Measurements from ENCODE around the gene SIGLEC14.
"Not testable (repeated sequence)": the region's sequence is repeated elsewhere in the genome, so short reads cannot be mapped to it uniquely, and the experiment has no call there.

Gene SIGLEC14

GRCh38 chr19:51668216-51668615 is 21.6 kb upstream of the SIGLEC14 start:
- no peak for DNase-seq

GRCh38 chr19:51664997-51665396 is 18.4 kb upstream of the SIGLEC14 start:
- DNase-seq: no peak

- DNase-seq: no peak
These were observed 17.5 kb upstream of the SIGLEC14 start for GRCh38 chr19:51664131-51664530.

GRCh38 chr19:51663650-51664049 is 17.0 kb upstream of the SIGLEC14 start:
- DNase-seq: no peak

GRCh38 chr19:51660975-51661600 is 14.5 kb upstream of the SIGLEC14 start:
- peak; percentile 81 for DNase-seq

GRCh38 chr19:51654783-51655182 is 8.2 kb upstream of the SIGLEC14 start:
- DNase-seq: no peak

- no peak for DNase-seq
These were observed 6.5 kb upstream of the SIGLEC14 start for GRCh38 chr19:51653162-51653561.

GRCh38 chr19:51652266-51652665 is 5.6 kb upstream of the SIGLEC14 start:
- DNase-seq: no peak

- DNase-seq: no peak
These were observed 4.7 kb upstream of the SIGLEC14 start for GRCh38 chr19:51651216-51651846.

GRCh38 chr19:51647318-51647717 is 693 bp upstream of the SIGLEC14 start:
- no peak for DNase-seq

GRCh38 chr19:51644636-51645271 is 1.9 kb downstream of the SIGLEC14 start:
- no peak for DNase-seq

- DNase-seq: no peak
These were observed 5.0 kb downstream of the SIGLEC14 start for GRCh38 chr19:51641648-51642047.

- DNase-seq: no peak
These were observed 6.2 kb downstream of the SIGLEC14 start for GRCh38 chr19:51640386-51640785.

GRCh38 chr19:51639916-51640315 is 6.7 kb downstream of the SIGLEC14 start:
- DNase-seq: no peak

- no peak for DNase-seq
These were observed 9.2 kb downstream of the SIGLEC14 start for GRCh38 chr19:51637362-51637978.

- DNase-seq: no peak
These were observed 14.5 kb downstream of the SIGLEC14 start for GRCh38 chr19:51632126-51632525.

GRCh38 chr19:51630315-51630714 is 16.3 kb downstream of the SIGLEC14 start, which contains the start of gene SIGLEC5:
Gene SIGLEC5, minus strand, starts transcription at chr19:51630401. Its CDS starts 66 bp downstream, at chr19:51630335.
- DNase-seq: not testable (repeated sequence)

- DNase-seq: no peak
These were observed 18.3 kb downstream of the SIGLEC14 start for GRCh38 chr19:51628153-51628939.

- no peak for DNase-seq
These were observed 19.0 kb downstream of the SIGLEC14 start for GRCh38 chr19:51627491-51628138.

- no peak for DNase-seq
These were observed 19.9 kb downstream of the SIGLEC14 start for GRCh38 chr19:51626675-51627074.

GRCh38 chr19:51621178-51621577 is 25.4 kb downstream of the SIGLEC14 start:
- DNase-seq: no peak

GRCh38 chr19:51615991-51616390 is 30.6 kb downstream of the SIGLEC14 start:
- no peak for DNase-seq

All from right hindlimb (tissue), 1 donor.